Mesothelial cell of epicardium (in vitro differentiated cells): Measurements from ENCODE around the gene P2RX5. TPM values are rescaled to one million over a fixed set of nuclear protein-coding genes. Genes with fewer than 3 reads are reported as not detected.

ENCODE experiments used
- DNase-seq, 2 experiments: peaks; one replicate each; pipeline ENCODE4 v3.0.0; 2021; ENCODE audit warnings: low spot score in 2 of 2; ENCODE audit not compliant: unreplicated experiment in 2 of 2
- H3K27ac Mint-ChIP-seq: 2 replicates; pipeline ENCODE4 v1.8.0; 2021; ENCODE audit warnings: mixed read lengths
- H3K27me3 Mint-ChIP-seq: 2 replicates; pipeline ENCODE4 v1.8.0; 2021; ENCODE audit warnings: low read depth, mixed read lengths
- H3K36me3 Mint-ChIP-seq: 2 replicates; pipeline ENCODE4 v1.8.0; 2021; ENCODE audit warnings: mixed read lengths
- H3K4me1 Mint-ChIP-seq: 2 replicates; pipeline ENCODE4 v1.8.0; 2021; ENCODE audit warnings: mixed read lengths
- H3K4me3 Mint-ChIP-seq: 2 replicates; pipeline ENCODE4 v1.8.0; 2021; ENCODE audit warnings: mild to moderate bottlenecking, moderate library complexity, mixed read lengths
- H3K9me3 Mint-ChIP-seq: 2 replicates; pipeline ENCODE4 v1.8.0; 2021; ENCODE audit warnings: mixed read lengths
- CTCF ChIP-seq: fragments of 200-600 bp; sonication (generic); IDR thresholded peaks from one replicate; pipeline ENCODE4 v1.5.0; 2021; ENCODE audit warnings: antibody characterized with exemption; ENCODE audit not compliant: unreplicated experiment
- total RNA-seq: library from RNA; stranded (reverse); gene quantifications from 3 replicates; pipeline ENCODE4 v1.2.1, GENCODE V29; 2021

The P2RX5 gene
- total RNA-seq, 1 donor from 2014 or later: 0.18 TPM

- H3K36me3 Mint-ChIP-seq: no peaks in the 10 kb centered on the region
- no peak for DNase-seq
Observed at GRCh38 chr17:3657588-3657869, 38.4 kb downstream of the P2RX5 start.

GRCh38 chr17:3656755-3657587 is 39.0 kb downstream of the P2RX5 start:
- DNase-seq: no peak
- Mint-ChIP-seq H3K4me1 (peaks cover 8% of the 10 kb centered on the region), H3K36me3 (no peaks in the 10 kb centered on the region), H3K27ac (peak overlapping the region; percentile 33), H3K27me3 (no peaks in the 10 kb centered on the region), H3K9me3 (no peaks in the 10 kb centered on the region), H3K4me3 (no peak overlapping the region)
- TF ChIP-seq CTCF: no peak

More at GRCh38 chr17:3657588-3657869, 38.4 kb downstream of the P2RX5 start:
- H3K4me3 Mint-ChIP-seq: no peak overlapping the region
- no peak for TF ChIP-seq CTCF
- H3K9me3 Mint-ChIP-seq: no peaks in the 10 kb centered on the region
- no peak overlapping the region for H3K27ac Mint-ChIP-seq
- no peaks in the 10 kb centered on the region for H3K27me3 Mint-ChIP-seq
- H3K4me1 Mint-ChIP-seq: peaks cover 8% of the 10 kb centered on the region

GRCh38 chr17:3656353-3656752 is 39.6 kb downstream of the P2RX5 start:
- no peaks in the 10 kb centered on the region for H3K27me3 Mint-ChIP-seq
- H3K27ac Mint-ChIP-seq: peak overlapping the region; percentile 33
- H3K4me3 Mint-ChIP-seq: no peak overlapping the region
- H3K36me3 Mint-ChIP-seq: no peaks in the 10 kb centered on the region
- TF ChIP-seq CTCF: no peak
- no peak for DNase-seq
- no peaks in the 10 kb centered on the region for H3K9me3 Mint-ChIP-seq
- H3K4me1 Mint-ChIP-seq: peaks cover 8% of the 10 kb centered on the region

- Mint-ChIP-seq H3K36me3 (no peaks in the 10 kb centered on the region), H3K4me3 (no peak overlapping the region), H3K4me1 (peaks cover 8% of the 10 kb centered on the region), H3K27ac (no peak overlapping the region), H3K27me3 (no peaks in the 10 kb centered on the region), H3K9me3 (no peaks in the 10 kb centered on the region)
- TF ChIP-seq CTCF: no peak
- DNase-seq: no peak
Observed at GRCh38 chr17:3655766-3656165, 40.2 kb downstream of the P2RX5 start.

GRCh38 chr17:3647769-3648555 is 48.0 kb downstream of the P2RX5 start:
- H3K27ac Mint-ChIP-seq: peak overlapping the region; percentile 23
- H3K9me3 Mint-ChIP-seq: no peaks in the 10 kb centered on the region
- no peak for TF ChIP-seq CTCF
- H3K27me3 Mint-ChIP-seq: no peaks in the 10 kb centered on the region
- peaks cover 2% of the 10 kb centered on the region for H3K36me3 Mint-ChIP-seq
- no peak overlapping the region for H3K4me3 Mint-ChIP-seq
- DNase-seq: peak in 1 of 2 experiments; percentile 54
- no peaks in the 10 kb centered on the region for H3K4me1 Mint-ChIP-seq
